A673 (cell line): ENCODE data around the gene CDKN3. TPM values are rescaled to one million over a fixed set of nuclear protein-coding genes. Genes with fewer than 3 reads are reported as not detected.
"Not testable (repeated sequence)": the region's sequence is repeated elsewhere in the genome, so short reads cannot be mapped to it uniquely, and the experiment has no call there.

Experiments used
- BruUV-seq: library from RNA; stranded (reverse); fragments of 400-500 nt; replicated peaks from 2 replicates; lab custom pipeline; 2021; lab: Mats Ljungman, UMichigan
- CTCF ChIA-PET: fragments of 300-600 bp; sonication (Branson Sonifier 250); formaldehyde crosslinking; loops from one replicate; lab custom pipeline; 2022; ENCODE audit warnings: antibody characterized with exemption; lab: Charles Lee
- POLR2A ChIA-PET: fragments of 300-600 bp; sonication (Branson Sonifier 250); formaldehyde crosslinking; loops from one replicate; lab custom pipeline; 2022; ENCODE audit warnings: antibody characterized with exemption; ENCODE audit not compliant: low non-redundant PET; lab: Charles Lee
- DNase-seq: peaks from one replicate; pipeline ENCODE4 v3.0.0-alpha.2; 2015; ENCODE audit warnings: low spot score
- H3K27ac ChIP-seq: fragments of 200-600 bp; sonication (generic); 2 replicates; pipeline ENCODE4 v1.5.1; 2016; ENCODE audit warnings: mixed run types, low read depth, mild to moderate bottlenecking, mixed read lengths, antibody characterized with exemption, low read length; ENCODE audit not compliant: poor library complexity, severe bottlenecking
- H3K27me3 ChIP-seq: fragments of 200-600 bp; sonication (generic); replicated peaks from 2 replicates; pipeline ENCODE4 v1.6.1; 2017; ENCODE audit warnings: mixed run types, low read depth, mild to moderate bottlenecking, mixed read lengths, antibody characterized with exemption, low read length; ENCODE audit not compliant: insufficient read depth, poor library complexity
- H3K36me3 ChIP-seq: fragments of 200-600 bp; sonication (generic); 2 replicates; pipeline ENCODE4 v1.6.1; 2016; ENCODE audit warnings: mixed run types, mild to moderate bottlenecking, mixed read lengths, antibody characterized with exemption, low read length; ENCODE audit not compliant: insufficient read depth, poor library complexity, severe bottlenecking
- H3K4me1 ChIP-seq: fragments of 200-600 bp; sonication (generic); 2 replicates; pipeline ENCODE4 v1.6.1; 2017; ENCODE audit warnings: mixed run types, mild to moderate bottlenecking, mixed read lengths, antibody characterized with exemption, low read length; ENCODE audit not compliant: insufficient read depth, poor library complexity, severe bottlenecking
- H3K4me3 ChIP-seq: fragments of 200-600 bp; sonication (generic); 2 replicates; pipeline ENCODE4 v1.5.1; 2016; ENCODE audit warnings: low read depth, mixed run types, mild to moderate bottlenecking, mixed read lengths, low read length; ENCODE audit not compliant: poor library complexity, severe bottlenecking
- H3K9me3 ChIP-seq: fragments of 200-600 bp; sonication (generic); 2 replicates; pipeline ENCODE4 v1.6.1; 2016; ENCODE audit warnings: mixed run types, low read depth, mild to moderate bottlenecking, mixed read lengths, antibody characterized with exemption, low read length; ENCODE audit not compliant: poor library complexity, severe bottlenecking
- CTCF ChIP-seq: fragments of 300-800, 200-600 bp; sonication (generic); conservative IDR thresholded peaks from 2 replicates; pipeline ENCODE4 v1.5.1; 2017; ENCODE audit warnings: low read depth, mild to moderate bottlenecking, antibody characterized with exemption, low read length, moderate library complexity, mixed read lengths
- EZH2 ChIP-seq: fragments of 200-600 bp; sonication (generic); IDR thresholded peaks from 2 replicates; pipeline ENCODE4 v1.6.1; 2017; ENCODE audit warnings: borderline replicate concordance, low read depth, mild to moderate bottlenecking, mixed read lengths, antibody characterized with exemption, low read length; ENCODE audit not compliant: poor library complexity, severe bottlenecking
- intact Hi-C: fragments of 100-400 bp; cut with micrococcal nuclease; formaldehyde crosslinking; loops from one replicate; pipeline ENCODE4 v1.10.0; 2022; ENCODE audit not compliant: unreplicated experiment
- total RNA-seq: library from RNA; stranded (reverse); gene quantifications from 2 replicates; pipeline ENCODE4 v1.2.3, GENCODE V29; 2021

The CDKN3 gene
- total RNA-seq, 1 experiment from 2014 or later = 108 TPM

DNA sequence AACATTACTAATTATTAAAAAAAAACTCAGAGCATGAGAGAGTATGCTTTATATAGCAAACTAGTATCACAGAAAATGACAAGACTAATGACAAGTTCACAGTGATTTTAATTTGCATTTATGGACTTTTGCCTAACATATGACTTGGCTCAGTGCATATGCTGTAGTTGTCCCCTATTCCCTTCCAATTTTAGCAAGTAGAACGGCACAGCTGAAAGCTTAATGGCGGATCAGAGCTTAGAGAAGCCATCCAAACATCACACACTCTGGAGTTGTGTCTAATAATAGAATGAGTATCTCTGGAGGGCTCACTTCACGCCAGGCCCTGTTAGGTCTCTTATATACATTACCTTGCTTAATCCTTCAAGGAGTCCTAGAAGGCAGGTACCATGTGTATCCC, 31.1 kb downstream of the CDKN3 start:
- intact Hi-C loops = no loop called here
- no peak overlapping the region for H3K4me3 ChIP-seq
- no TSS peak for BruUV-seq
- ChIA-PET POLR2A (no interaction called here), CTCF (no interaction called here)
- no peaks in the 10 kb centered on the region for H3K9me3 ChIP-seq
- no peak overlapping the region for H3K27ac ChIP-seq
- H3K27me3 ChIP-seq = no peaks in the 10 kb centered on the region
- H3K4me1 ChIP-seq = no peaks in the 10 kb centered on the region
- TF ChIP-seq CTCF = no peak
- TF ChIP-seq EZH2 = no peak
- no peak for DNase-seq
- H3K36me3 ChIP-seq = peaks cover 61% of the 10 kb centered on the region

- no peak for TF ChIP-seq EZH2
- TF ChIP-seq CTCF = no peak
- intact Hi-C loops = no loop called here
- Histone ChIP-seq H3K4me1 (no peaks in the 10 kb centered on the region), H3K27ac (no peak overlapping the region), H3K9me3 (no peaks in the 10 kb centered on the region), H3K4me3 (no peak overlapping the region), H3K27me3 (no peaks in the 10 kb centered on the region), H3K36me3 (peaks cover 61% of the 10 kb centered on the region)
- BruUV-seq = no TSS peak
- DNase-seq = no peak
- CTCF ChIA-PET = no interaction called here
- POLR2A ChIA-PET = no interaction called here
Measured at GRCh38 chr14:54428527-54428926, 31.7 kb downstream of the CDKN3 start.

DNA sequence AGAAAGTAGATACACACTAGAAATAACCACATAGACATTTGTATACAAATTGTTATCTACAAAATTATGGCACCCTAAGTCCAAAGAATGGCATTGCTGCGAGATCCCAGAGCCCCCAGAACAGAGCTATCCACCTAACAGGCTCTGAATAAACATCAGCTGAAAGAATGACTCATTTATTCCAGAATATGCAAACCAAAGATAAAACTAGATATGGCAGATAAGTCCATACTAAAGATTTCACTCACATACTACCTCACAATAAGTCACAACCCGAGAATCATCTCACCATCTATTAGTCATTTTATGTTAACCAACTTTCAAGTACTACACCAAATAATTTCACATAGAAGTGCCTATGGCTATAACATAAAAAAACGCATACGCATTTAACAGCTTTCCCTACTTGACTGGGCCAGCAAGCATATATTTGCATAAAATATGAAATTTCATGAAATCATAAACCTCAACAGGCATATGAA, 38.7 kb downstream of the CDKN3 start:
- Histone ChIP-seq H3K4me1 (peaks cover 49% of the 10 kb centered on the region), H3K27ac (no peak overlapping the region), H3K36me3 (peaks cover 22% of the 10 kb centered on the region), H3K27me3 (no peaks in the 10 kb centered on the region), H3K9me3 (no peaks in the 10 kb centered on the region), H3K4me3 (no peak overlapping the region)
- no TSS peak for BruUV-seq
- TF ChIP-seq EZH2 (no peak), CTCF (no peak)
- ChIA-PET CTCF (interaction anchor here (0.8 kb wide), 1 partner anchor 15 kb away, joined by 4 read pairs; no protein-coding TSS in a partner anchor), POLR2A (no interaction called here)
- DNase-seq = peak; percentile 14
- intact Hi-C loops = no loop called here

- H3K4me1 ChIP-seq = peaks cover 52% of the 10 kb centered on the region
- H3K4me3 ChIP-seq, DNase-seq, BruUV-seq, H3K9me3 ChIP-seq, H3K27me3 ChIP-seq, POLR2A ChIA-PET, H3K27ac ChIP-seq, intact Hi-C loops, CTCF ChIA-PET: not testable (repeated sequence)
- peaks cover 14% of the 10 kb centered on the region for H3K36me3 ChIP-seq
Measured at GRCh38 chr14:54437954-54438353, 41.1 kb downstream of the CDKN3 start.
